A549 treated with RU486 at 1 μM for 4 hours (cell line): ENCODE measurements around the gene ADAMTSL5. TPM values are rescaled to one million over a fixed set of nuclear protein-coding genes. Genes with fewer than 3 reads are reported as not detected.

Experiments used
- total RNA-seq: library from RNA; stranded (reverse); fragments of 200-300 nt; extraction: Qiagen RNA extraction; gene quantifications from 5 replicates; pipeline ENCODE4 v1.2.3, GENCODE V29; 2022; ENCODE audit warnings: low read depth

ADAMTSL5 gene
- total RNA-seq: 2.6 to 3.8 TPM (median 2.8 TPM) in 5 replicates

GRCh38 chr19:1512671-1513498 is at the start of gene ADAMTSL5:
ADAMTSL5 (minus strand) TSS chr19:1513019; CDS start chr19:1510943, 2,076 bp downstream.

GRCh38 chr19:1523412-1524286 is 10.8 kb upstream of the ADAMTSL5 start, which contains the start of gene PLK5:
PLK5 (plus strand) TSS chr19:1524077; CDS start chr19:1526997, 2,920 bp downstream.

GRCh38 chr19:1491114-1491848 is 21.5 kb downstream of the ADAMTSL5 start, which contains the start of gene REEP6:
REEP6 (plus strand) TSS chr19:1491181; CDS start chr19:1491270, 89 bp downstream.

GRCh38 chr19:1490311-1491113 is 22.3 kb downstream of the ADAMTSL5 start, which contains the start of gene PCSK4:
PCSK4 (minus strand) TSS chr19:1490350; CDS start chr19:1490346, 4 bp downstream.

GRCh38 chr19:1478934-1479707 is 33.7 kb downstream of the ADAMTSL5 start, which contains the start of gene C19orf25:
C19orf25 (minus strand) TSS chr19:1479215; CDS start chr19:1478903, 312 bp downstream.

Other genes starting within 250 kb of the ADAMTSL5 start
- 89.7 to 185 TPM (median 104 TPM) in 5 replicates for gene CIRBP, start 243.7 kb downstream of the ADAMTSL5 start, total RNA-seq
- 49.3 to 93.2 TPM (median 86.5 TPM) in 5 replicates for gene FAM174C, start 237.5 kb downstream of the ADAMTSL5 start, total RNA-seq
- gene EFNA2, start 227.1 kb downstream of the ADAMTSL5 start, total RNA-seq: 0.95 to 2.7 TPM (median 1.9 TPM) in 5 replicates
- gene NDUFS7, start 129.1 kb downstream of the ADAMTSL5 start, total RNA-seq: 64.5 to 83.8 TPM (median 67.2 TPM) in 5 replicates
- gene GAMT, start 111.5 kb downstream of the ADAMTSL5 start, total RNA-seq: 23.9 to 43.1 TPM (median 40.5 TPM) in 5 replicates
- gene DAZAP1, start 105.4 kb downstream of the ADAMTSL5 start, total RNA-seq: 85.0 to 111 TPM (median 101 TPM) in 5 replicates
- gene RPS15, start 74.6 kb downstream of the ADAMTSL5 start, total RNA-seq: 1,330 to 2,073 TPM (median 1,926 TPM) in 5 replicates
- gene APC2, start 62.9 kb downstream of the ADAMTSL5 start, total RNA-seq: 0.69 to 2.1 TPM (median 1.3 TPM) in 5 replicates
- 11.0 to 20.5 TPM (median 16.4 TPM) in 5 replicates for gene C19orf25, start 33.8 kb downstream of the ADAMTSL5 start, total RNA-seq
- 0.48 to 1.0 TPM (median 0.92 TPM) in 5 replicates for gene PCSK4, start 22.7 kb downstream of the ADAMTSL5 start, total RNA-seq
- 3.8 to 5.9 TPM (median 5.4 TPM) in 5 replicates for gene REEP6, start 21.8 kb downstream of the ADAMTSL5 start, total RNA-seq
- not detected in 5 replicates for gene PLK5, start 11.1 kb upstream of the ADAMTSL5 start, total RNA-seq
- 6.6 to 14.1 TPM (median 13.2 TPM) in 5 replicates for gene MEX3D, start 55.3 kb upstream of the ADAMTSL5 start, total RNA-seq
- 28.2 to 52.2 TPM (median 47.2 TPM) in 5 replicates for gene MBD3, start 79.8 kb upstream of the ADAMTSL5 start, total RNA-seq
- 93.4 to 214 TPM (median 164 TPM) in 5 replicates for gene UQCR11, start 92.4 kb upstream of the ADAMTSL5 start, total RNA-seq
- gene TCF3, start 139.6 kb upstream of the ADAMTSL5 start, total RNA-seq: 45.9 to 72.5 TPM (median 61.9 TPM) in 5 replicates
- gene ONECUT3, start 240.5 kb upstream of the ADAMTSL5 start, total RNA-seq: not detected in 5 replicates